AG09319 (cell line): ENCODE data around the gene BCL2L13.

ENCODE experiments used
- DNase-seq: peaks from one replicate; pipeline ENCODE4 v3.0.0-alpha.2; 2010; ENCODE audit warnings: low read depth; ENCODE audit errors: extremely low read depth
- TF ChIP-seq, protein P1 (sequence below): IDR thresholded peaks from 2 replicates; pipeline ENCODE4 v1.5.1; 2011; ENCODE audit warnings: low read depth, mild to moderate bottlenecking, inconsistent platforms, low read length, moderate library complexity

The BCL2L13 gene

DNA sequence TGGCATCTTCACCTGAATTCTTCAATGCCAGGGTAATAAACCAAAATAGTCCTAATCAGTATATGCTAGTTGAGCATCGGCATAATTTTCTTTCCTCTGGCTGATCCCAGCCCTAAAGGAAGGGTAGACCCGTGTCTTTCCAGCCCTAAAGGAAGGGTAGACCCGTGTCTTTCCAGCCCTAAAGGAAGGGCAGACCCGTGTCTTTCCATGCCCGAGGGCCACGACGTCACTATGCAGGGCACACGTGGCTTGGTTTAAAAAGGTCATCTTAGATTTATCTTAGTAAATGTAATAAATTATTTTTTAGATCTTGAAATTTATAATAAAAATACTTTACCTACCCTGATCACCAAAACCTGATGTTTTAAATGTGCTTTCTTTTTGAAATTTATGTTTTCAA is 90.2 kb downstream of the BCL2L13 start:
- TF ChIP-seq, protein P1, sequence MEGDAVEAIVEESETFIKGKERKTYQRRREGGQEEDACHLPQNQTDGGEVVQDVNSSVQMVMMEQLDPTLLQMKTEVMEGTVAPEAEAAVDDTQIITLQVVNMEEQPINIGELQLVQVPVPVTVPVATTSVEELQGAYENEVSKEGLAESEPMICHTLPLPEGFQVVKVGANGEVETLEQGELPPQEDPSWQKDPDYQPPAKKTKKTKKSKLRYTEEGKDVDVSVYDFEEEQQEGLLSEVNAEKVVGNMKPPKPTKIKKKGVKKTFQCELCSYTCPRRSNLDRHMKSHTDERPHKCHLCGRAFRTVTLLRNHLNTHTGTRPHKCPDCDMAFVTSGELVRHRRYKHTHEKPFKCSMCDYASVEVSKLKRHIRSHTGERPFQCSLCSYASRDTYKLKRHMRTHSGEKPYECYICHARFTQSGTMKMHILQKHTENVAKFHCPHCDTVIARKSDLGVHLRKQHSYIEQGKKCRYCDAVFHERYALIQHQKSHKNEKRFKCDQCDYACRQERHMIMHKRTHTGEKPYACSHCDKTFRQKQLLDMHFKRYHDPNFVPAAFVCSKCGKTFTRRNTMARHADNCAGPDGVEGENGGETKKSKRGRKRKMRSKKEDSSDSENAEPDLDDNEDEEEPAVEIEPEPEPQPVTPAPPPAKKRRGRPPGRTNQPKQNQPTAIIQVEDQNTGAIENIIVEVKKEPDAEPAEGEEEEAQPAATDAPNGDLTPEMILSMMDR, result no peak
- no peak for DNase-seq

DNA sequence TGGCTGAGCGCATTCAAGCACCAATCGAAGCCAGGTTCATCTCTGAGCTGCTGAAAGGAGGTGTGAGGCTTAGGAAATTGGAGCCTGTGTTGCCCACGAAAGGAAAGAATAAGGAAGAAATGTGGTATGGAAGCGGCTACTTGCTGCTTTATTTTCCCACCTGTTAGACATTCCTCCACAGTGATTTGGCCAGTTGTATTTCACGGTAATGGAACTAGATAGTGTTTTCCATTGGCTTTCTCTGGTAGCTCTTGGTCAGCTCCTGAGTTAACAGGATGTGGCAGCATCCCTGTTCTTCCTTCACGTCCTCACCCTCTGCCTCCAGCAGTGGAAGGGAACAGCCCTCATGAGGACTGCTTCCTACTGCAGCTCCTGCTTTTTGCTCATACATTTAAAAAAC is 91.0 kb downstream of the BCL2L13 start:
- TF ChIP-seq, protein P1, result no peak
- no peak for DNase-seq

DNA sequence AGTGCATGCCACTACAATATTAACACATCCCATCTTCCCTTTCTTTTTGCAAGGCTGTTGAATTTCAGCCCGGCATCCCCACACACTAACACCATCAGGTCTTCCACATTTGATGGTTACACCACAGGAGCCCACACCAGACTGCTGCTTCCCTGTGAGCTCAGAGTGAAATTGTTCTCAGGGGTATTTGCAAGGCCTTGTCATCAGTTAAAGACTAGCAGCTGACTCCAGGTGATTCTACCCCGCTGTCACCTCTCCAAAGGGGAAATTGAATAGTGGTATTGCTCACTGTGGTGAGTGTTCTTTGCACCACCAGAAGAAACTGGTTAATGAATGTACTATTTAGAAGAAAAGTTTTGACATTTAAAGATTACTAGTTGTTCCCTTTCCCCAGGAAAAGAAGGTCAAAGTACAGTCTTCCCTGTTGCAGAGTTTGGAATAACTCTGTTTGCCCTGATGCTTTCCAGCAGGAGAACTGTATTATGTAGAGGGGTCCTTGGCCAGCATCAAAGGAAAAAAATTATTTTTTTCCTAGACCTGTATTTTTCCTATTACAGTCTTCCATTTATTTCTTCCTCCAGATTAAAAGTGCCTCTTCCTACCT is 93.8 kb downstream of the BCL2L13 start:
- TF ChIP-seq, protein P1, result no peak
- no peak for DNase-seq

DNA sequence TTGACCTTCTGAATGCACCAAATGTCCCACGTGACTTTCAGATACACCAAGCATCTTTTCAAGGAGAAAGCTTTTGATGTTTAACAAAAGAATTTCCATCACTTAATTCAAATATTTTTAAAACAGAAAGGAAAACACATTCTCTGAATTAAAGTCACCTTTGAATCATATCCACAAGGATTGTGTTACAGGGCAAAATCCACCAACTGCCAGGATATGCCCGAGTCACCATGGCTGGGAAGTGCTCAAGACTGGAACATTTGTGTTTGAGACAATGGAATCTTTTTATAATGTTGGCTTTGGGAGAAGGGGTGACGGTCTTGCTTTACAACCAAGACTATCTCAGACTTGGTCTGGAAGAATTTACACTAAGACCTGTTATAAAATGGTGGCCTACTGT is 94.9 kb downstream of the BCL2L13 start:
- no peak for DNase-seq
- TF ChIP-seq, protein P1, result no peak

DNA sequence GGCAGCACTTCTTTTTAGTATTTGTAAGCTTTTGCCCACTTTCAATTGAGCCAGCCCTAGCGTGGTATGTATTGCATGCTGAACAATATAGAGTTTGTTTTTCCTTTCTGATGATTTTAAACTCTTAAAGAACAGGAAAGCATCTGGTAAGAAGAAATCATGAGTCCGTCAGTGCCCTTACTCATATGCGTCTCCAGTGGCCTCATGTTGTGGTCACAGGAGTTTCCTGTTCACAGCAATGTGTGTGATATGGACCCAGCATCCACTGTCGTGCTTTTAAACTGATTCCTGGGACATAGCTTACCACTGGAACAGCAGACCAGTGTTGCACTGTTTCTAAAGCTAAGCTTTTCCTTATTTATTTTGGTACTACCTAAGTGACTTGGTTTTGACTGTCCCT is 95.6 kb downstream of the BCL2L13 start:
- no peak for DNase-seq
- TF ChIP-seq, protein P1, result no peak

DNA sequence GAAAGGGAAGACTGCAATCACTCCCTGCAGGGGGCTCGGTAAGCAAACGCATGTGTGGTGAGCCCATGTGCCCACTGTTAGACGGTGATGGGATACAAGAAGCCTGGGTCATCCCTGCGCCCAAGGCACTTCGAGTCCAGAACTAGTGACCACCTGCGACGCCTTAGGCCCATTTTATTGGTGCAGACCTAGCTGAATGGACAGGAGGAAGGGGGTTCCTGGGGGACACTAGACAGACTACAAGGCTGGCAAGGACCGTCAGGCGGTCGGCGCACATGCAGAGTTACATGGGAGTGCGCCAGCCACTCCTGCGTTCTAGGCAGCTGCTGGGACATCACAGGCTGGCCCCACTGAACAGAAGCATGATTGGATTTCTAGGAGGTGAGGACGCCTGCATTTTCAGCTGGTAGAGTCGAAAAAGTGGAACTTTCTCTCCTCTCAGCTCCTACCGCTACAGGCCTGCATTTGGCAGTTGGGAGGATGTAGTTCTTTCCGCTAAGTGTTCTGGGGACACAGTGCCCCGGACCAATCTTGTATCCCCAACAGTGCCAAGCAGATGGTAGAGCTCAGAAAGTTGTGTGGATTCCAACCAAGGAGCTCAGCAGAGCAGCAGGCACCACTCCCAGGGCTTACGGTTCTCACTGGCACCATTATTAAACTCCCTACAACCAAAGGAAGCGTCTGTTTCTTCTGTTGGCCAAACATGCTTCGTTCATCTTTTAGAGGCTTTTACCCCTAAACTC is 100.0 kb downstream of the BCL2L13 start:
- TF ChIP-seq, protein P1, result no peak
- DNase-seq, result no peak

DNA sequence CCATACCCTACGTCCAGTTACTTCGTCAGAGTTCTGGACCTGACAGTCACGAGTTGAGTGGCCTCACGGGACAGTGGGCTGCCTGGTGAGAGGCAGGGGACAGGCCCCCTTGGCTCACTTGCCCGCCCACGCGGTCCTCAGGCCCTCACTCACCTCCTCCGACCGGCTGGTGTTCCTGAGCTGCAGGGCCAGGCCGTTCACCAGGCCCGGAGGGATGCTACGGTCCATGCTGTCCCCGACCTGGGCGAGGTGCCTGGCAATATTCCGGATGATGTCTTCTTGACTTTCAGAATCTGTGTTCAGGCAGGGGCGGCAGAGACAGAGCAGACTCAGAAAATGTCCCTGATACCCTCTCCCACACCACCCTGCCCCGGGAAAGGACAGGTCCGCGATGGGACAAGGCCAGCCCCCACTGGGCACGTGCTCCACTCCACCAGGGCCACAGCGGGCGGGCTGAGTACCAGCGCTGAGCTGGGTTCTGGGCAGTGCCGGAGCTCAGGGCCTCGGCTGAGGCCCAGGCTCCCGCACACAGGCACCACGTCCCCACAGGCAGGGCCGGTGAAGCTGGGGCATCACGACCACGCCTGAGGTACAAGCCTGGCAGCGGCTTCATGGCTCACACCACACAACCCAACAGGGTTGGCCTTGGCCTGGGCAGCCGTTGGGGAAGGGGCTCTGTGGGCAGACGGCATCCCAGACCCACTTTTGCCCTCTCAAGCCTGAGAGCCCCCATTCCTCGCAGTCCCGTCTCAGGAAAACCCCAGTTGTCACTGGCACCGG is 100.8 kb downstream of the BCL2L13 start:
- TF ChIP-seq, protein P1, result no peak
- no peak for DNase-seq
